HG03439 (cell line): Measurements from ENCODE around the gene RNF214.
"Not testable (repeated sequence)": the region's sequence is repeated elsewhere in the genome, so short reads cannot be mapped to it uniquely, and the experiment has no call there.

ENCODE experiments used
- ATAC-seq: cut with Tn5 transposase; IDR thresholded peaks from one replicate; pipeline ENCODE4 v1.9.1; 2021; ENCODE audit warnings: mild to moderate bottlenecking, moderate library complexity; ENCODE audit not compliant: unreplicated experiment

RNF214 gene

GRCh38 chr11:117197516-117198456 is 34.7 kb upstream of the RNF214 start:
- no peak for ATAC-seq

- no peak for ATAC-seq
These were observed 33.9 kb upstream of the RNF214 start for GRCh38 chr11:117198613-117199012.

GRCh38 chr11:117199053-117199915 is 33.2 kb upstream of the RNF214 start, which contains the start of gene TAGLN:
TAGLN (plus strand) TSS chr11:117199370; CDS start chr11:117203014, 3,644 bp downstream.
- no peak for ATAC-seq

- no peak for ATAC-seq
These were observed 32.3 kb upstream of the RNF214 start for GRCh38 chr11:117199916-117200812.

GRCh38 chr11:117200813-117201657 is 31.4 kb upstream of the RNF214 start:
- ATAC-seq, result no peak

GRCh38 chr11:117201658-117202305 is 30.7 kb upstream of the RNF214 start:
- no peak for ATAC-seq

- ATAC-seq, result no peak
These were observed 29.9 kb upstream of the RNF214 start for GRCh38 chr11:117202386-117203068.

GRCh38 chr11:117203069-117203407 is 29.4 kb upstream of the RNF214 start:
- ATAC-seq, result no peak

- ATAC-seq, result no peak
These were observed 28.0 kb upstream of the RNF214 start for GRCh38 chr11:117204283-117205080.

- ATAC-seq, result no peak
These were observed 27.2 kb upstream of the RNF214 start for GRCh38 chr11:117205211-117205818.

- not testable (repeated sequence) for ATAC-seq
These were observed 26.4 kb upstream of the RNF214 start for GRCh38 chr11:117206111-117206510.

- not testable (repeated sequence) for ATAC-seq
These were observed 25.6 kb upstream of the RNF214 start for GRCh38 chr11:117206859-117207258.

GRCh38 chr11:117207481-117207880 is 25.0 kb upstream of the RNF214 start:
- not testable (repeated sequence) for ATAC-seq

- ATAC-seq, result not testable (repeated sequence)
These were observed 23.8 kb upstream of the RNF214 start for GRCh38 chr11:117208710-117209109.

GRCh38 chr11:117209351-117210125 is 22.9 kb upstream of the RNF214 start:
- not testable (repeated sequence) for ATAC-seq

GRCh38 chr11:117210620-117211019 is 21.9 kb upstream of the RNF214 start:
- no peak for ATAC-seq
